NOMO-1 treated with dmso at 0.1 percent for 144 hours (cell line): Measurements from ENCODE around the gene LNX1.

Experiments
- DNase-seq: peaks from one replicate; lab custom pipeline; 2025; ENCODE audit not compliant: unreplicated experiment; lab: John Stamatoyannopoulos, UW

LNX1 gene

DNA sequence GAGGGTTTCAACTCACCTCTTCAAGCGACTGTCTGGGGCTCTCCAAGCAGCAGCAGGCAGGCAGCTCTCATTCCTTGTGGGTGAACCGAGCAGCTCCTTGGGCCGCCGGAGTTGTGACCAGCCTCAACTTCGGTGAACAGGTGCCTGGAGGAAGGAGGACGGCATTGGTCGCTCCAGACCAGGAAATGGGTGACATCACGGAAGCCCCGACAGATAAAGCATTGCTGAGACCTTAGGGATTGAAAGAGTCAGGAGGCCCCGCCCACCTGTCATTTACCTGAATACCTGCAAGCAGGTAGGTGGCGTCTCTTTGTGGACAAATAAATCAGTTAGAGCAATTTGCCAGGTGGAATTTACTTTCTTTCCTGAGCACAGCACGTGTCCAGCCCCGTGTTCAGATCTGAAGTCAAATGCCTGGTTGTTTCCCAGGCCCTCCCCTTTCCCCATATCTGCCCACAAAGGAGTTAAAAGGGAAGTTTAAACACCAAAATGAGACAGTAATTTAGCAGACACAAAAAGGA lies at the start of gene LNX1:
LNX1 (minus strand) TSS at position 115 of the 521 bp plus-strand sequence. CDS start 17,484 bp downstream, outside the sequence.
- DNase-seq = peak; percentile 46

DNA sequence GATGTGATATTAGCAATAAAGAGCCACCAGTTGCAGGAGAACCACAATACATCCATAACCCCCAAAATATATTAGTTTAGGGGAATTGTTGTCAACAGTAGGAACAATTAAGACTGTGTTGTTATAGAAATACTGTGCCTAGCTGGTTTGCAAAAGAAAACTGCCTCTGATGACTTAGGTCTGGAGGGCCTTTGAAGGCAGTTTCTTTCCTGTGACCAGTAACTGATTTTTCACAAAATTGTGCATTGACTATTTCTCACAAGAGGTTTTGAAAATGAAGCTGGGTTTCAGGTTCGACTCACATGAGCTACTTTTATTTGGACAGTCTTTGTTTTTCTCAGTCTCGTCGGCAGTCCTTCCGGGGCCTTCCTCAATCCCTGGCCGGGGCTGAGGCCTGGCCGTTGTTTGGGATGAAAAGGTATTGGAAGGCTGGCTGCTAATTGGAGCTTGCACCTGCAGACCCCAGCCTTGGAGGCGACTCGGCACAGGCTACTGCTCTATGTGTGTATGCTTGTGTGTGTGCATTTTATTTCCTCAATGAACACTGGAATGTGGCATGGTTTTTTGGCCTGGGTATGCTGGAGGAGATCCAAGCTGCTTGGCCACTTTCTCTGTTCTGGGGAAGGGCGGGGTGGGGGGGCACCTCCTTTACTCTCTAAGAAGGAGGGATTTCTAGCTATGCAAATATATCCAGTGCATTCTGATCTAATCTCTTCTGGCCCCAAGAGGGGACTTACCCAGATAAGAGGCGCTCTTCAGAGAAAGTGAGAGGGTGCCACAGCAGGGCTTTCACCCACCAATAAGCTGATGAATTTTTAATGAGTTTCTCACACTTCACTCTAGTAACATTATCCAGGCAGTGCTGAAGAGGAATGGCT lies 49.5 kb upstream of the LNX1 start:
- no peak for DNase-seq

DNA sequence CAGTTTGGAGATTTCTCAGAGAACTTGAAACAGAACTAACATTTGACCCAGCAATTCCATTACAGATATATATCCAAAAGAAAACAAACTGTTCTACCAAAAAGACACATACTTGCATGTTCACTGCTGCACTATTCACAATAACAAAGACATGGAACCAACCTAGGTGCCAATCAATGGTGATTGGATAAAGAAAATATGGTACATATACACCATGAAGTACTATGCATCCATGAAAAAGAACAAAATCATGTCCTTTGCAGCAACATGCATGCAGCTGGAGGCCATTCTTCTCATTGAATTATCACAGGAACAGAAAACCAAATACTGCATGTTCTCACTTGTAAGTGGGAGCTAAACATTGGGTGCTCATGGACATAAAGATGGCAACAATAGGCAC lies 47.6 kb upstream of the LNX1 start:
- no peak for DNase-seq

DNA sequence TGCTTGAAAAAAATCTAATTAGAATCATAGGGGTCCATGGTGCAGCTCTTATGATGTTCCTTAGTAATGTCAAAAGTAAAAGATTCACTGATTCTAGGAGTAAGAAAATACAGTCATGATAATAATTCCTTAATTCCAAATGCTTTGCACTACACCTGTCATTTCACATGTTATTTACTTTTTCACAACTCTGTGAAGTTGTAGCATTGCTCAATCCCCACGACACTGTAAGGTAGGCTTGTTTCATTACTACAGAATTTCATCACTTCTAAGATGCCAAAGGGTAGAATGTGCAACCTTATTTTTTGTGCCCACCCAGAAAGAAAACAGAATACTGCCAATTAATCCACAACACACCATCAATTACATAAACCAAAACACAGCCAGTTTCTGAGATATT lies 46.1 kb upstream of the LNX1 start:
- no peak for DNase-seq

DNA sequence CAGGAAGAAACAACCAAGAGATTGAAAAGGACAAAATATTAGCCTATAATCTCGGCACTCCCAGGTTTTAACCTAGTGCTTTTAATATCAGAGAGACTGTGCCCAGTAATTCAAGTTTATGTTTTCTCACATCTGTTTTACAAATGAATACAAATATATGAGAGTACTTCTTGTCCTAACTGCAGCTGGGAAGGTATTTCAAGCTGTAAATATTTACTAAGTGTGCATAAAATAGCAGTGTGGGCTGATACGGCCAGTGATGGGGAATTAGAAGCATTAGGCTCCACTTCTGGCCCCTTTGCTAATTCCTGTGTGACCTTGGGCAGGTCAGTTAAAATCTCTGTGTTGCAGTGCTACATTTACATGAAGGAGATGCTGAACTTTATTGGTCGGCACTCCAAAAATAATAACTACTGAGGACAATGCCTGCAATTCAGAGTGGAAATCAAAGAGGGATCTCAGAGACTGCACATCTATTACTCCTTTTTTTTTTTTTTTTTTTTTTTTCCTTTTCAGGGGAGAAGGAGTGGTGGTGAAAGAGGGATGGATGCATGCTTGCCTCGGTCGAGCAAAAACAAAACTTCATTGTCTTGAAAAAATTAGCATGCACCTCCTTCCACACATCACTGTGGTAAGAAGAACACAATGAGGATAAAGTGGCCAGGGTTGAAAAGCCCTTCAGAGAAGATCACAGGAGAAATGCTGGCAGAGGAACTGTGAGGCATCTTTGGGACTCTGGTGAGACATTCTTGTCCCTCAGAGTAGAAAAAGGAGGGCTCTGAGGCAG lies 44.6 kb upstream of the LNX1 start:
- DNase-seq = no peak

DNA sequence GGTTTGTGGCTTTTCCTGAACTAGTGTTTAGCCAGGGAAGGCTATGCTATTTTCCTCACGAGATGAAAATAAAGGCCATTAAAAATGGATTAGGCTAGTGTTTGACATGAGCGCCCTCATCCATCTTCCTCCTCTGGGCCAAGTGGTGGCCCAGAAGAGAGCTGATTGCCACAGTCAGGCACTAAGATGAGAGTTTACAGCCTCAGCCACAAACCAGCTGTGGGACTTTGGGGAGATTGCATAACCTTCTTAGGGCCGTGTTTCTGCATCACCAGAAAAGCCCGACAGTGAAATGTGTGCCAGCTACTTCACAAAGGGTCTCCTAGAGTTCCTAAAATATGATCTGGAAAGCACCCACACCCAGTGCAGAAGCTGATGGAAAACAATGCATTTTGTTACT lies 42.3 kb upstream of the LNX1 start:
- DNase-seq = peak; percentile 70

DNA sequence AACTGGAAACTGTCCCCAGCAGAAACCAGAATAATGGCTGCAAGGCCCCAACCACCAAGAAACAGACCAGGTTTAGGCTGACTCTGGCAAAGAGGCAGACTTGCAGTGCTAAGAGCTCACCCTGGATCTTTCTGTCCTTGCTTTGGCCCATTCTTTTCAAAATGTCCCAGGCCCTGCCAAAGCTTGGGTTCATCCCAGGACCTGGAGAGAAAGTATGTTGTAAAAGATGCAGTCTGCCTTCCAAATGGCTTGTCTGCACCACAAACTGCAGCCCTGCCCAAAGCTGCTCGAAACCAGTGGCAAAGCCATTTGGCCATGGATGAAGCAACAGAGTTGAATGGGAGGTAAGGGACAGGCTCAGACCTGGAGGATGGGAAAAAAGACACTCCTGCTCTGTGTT lies 38.0 kb upstream of the LNX1 start:
- DNase-seq = no peak

DNA sequence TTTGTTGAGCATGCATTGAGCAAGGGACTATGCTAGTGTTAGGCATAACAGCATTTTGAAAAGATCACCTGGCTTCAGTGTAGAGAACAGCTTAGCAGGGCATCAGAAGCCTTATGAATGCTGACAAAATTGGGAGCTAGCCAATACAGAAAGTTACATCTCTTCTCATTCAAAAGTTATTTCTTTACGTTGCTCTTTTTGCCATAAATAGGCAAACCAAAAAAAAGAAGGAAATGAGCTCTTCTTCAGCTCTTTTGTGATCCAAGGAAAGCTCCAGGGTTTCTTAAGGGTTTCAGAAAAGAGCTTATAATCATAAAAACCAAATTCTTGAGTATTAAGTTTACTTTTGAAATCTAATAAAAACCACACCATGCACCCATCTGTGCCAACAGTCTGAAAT lies 35.2 kb upstream of the LNX1 start:
- no peak for DNase-seq

DNA sequence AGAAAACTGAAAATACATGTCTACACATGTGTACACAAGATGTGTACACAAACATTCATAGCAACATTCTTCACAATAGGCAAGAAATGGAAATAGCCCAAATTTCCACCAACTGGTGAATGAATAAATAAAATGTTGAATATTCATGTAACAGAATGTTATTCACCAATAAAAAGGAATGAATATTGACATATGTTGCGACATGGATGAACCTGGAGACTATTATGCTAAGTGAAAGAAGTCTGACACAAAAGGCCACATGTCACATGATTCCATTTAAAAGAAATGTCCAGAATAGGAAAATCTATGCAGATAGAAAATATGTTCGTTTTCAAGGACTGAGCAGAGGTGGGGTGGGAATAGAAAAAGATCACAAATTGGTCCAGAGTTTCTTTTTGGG lies 34.6 kb upstream of the LNX1 start:
- DNase-seq = no peak

DNA sequence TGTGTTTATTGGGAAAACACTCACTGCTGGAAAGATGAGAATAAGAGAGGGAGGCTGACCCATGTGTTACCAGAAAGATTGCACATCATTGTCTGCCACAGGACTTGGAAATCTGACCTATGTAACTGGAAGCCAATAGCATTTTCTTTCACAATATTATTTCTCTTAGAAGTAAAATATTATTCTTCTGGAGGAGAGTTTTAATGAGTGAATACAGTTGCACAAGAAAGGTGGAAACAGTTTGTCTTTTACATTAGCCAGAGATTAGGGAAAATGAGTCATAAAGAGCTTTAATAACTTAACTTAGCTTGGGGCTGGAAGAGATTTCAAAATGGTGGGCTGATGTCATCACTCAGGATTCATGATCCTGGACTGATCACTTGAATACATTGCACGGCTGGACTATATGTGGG lies 31.5 kb upstream of the LNX1 start:
- DNase-seq = no peak

DNA sequence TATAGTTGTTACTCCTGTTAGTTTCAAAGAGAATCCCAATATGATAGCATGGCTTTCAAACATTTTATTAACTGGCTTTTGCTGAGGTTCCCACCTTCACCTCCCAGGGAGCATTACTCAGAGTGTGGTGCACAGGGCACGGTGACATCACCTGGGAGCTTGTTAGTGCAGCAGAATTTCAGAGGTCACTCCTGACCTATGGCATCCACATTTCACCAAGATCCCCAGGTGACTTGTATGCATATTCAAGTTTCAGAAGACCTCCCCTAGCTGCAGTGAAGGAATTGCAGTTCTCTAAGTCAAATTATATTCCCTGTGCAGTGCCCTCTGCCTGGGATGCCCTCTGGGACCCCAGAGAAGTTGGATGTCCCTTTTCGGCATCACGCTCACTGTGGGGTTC lies 29.7 kb upstream of the LNX1 start:
- DNase-seq = no peak

DNA sequence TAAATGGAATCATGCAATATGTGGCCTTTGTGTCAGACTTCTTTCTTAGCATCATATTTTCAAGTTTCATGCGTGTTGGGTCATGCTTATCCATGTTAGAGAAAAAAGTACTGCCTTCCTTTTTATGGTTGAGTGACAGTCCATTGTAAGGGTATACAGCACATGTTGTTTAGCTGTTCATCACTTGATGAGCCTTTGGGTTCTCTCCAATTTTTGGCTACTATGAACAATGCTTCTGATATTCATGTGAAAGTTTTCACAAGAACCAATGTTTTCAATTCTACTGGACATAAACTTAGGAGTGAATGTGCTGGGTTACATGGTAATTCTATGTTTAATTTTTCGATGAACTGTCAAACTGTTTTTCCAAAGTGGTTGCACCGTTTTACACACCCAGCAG lies 28.1 kb upstream of the LNX1 start:
- DNase-seq = no peak

DNA sequence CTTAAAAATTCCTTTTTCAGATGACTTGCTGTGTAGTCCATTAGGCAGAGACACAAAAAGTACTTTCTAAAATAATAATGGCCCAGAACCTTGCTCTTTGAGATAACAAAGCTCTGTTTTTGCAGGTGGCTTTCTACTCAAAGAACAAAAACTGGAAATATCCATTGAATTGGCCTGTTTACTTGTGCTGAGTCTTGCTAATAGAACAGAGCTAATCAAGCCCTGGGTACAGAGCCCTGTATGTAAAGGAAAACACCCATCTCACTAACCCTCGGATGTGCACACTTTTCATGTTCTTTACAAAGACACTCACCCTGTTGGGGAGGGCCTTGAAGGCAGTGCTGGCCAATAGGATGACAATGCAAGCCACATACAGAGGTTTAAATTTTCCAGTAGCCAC lies 27.0 kb upstream of the LNX1 start:
- no peak for DNase-seq

DNA sequence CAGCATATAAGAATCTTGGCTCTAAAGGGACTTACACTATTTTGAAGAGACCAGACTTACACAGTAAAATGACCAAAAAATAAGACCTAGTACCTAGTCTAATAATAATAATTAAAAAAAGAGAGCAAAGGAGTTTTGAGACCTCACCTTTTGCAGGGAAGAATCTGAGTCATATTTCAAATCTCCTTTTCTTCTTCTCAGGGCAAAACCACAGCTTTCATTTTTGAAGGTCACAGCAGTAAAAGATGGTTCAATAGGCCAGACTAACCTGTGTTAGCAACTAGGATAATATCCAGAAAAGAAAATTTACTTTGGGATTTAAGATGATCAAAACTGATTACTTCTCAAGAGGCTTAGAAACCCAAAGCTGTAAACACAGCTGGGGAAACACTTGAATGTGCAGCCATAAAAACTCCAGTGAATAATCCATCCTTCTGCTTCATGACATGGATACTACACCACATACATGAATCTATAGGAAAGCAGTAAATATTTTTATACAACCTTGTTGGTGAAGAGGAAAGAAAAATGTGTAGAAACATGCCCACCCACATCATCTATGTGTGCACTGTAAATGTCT lies 25.9 kb upstream of the LNX1 start:
- no peak for DNase-seq

DNA sequence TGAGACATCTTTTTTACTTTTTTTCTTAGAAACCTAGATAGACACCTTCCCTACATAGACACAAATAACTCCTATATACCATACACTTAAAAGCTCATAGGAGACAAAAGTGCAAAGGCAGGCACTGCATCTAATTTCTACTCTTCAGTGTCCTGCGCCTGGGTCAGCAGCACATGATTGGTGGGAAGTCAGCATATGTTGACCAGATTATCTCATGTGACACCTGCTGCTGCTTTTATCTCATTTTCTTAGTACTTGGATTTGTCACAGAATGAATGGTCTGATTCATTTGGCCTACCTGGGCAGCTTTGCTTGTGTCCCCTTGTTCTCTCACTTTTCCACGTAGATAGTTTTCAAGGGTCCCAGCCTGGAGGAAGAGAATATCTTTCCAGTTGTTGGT lies 24.9 kb upstream of the LNX1 start:
- no peak for DNase-seq

DNA sequence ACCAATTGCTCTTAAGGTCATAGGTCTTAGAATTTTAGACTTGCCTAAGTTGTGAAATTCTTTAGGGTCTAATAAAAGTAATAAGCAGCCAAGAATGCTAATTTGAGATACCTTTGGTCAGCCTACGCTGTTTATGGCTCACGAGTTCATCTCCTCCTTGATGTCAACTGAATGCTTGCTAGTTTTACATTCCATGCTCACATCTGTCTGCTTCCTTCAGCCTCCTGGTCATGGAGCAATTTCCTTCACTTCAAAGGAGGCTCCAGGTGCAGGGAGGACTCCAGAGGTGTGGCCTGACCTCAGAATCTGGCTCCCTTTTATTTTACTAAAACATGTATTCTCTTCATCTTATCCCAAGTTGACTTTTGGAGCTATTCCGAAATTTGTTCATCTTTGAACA lies 23.3 kb upstream of the LNX1 start:
- no peak for DNase-seq

DNA sequence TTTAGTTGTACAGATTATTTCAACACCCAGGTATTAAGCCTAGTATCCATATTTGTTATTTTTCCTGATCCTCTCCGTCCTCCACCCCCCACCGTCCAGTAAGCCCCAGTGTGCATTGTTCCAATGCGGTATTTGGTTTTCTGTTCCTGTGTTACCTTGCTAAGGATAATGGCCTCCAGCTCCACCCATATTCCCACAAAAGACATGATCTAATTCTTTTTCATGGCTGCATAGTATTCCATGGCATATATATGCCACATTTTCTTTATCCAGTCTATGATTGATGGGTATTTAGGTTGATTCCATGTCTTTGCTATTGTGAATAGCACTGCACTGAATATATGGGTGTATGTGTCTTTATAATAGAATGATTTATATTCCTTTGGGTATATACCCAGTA lies 22.1 kb upstream of the LNX1 start:
- DNase-seq = no peak

DNA sequence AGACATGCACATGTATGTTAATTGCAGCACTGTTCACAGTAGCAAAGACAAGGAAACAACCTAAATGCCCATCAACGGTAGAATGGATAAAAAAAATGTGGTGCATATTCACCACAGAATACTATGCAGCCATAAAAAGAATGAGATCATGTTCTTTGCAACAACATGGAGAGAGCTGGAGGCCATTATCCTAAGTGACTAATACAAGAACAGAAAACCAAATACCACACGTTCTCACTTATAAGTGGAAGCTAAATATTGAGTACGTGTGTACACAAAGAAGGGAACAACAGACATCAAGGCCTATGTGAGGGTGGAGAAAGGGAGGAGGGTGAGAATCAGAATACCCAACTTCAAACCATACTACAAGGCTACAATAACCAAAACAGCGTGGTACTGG lies 17.4 kb upstream of the LNX1 start:
- no peak for DNase-seq

DNA sequence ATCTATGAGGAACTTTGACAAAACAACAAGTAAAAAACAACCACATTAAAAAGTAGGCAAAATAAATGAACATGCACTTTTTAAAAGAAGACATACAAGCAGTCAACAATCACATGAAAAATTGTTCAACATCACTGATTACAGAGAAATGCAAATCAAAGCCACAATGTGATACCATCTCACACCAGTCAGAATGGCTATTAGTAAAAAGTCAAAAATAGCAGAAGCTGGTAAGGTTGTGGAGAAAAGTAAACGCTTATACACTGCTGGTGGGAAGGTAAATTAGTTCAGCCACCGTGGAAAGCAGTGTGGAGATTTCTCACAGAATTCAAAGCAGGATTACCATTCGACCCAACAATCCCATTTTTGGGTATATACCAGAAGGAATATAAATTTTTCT lies 17.0 kb upstream of the LNX1 start:
- no peak for DNase-seq

DNA sequence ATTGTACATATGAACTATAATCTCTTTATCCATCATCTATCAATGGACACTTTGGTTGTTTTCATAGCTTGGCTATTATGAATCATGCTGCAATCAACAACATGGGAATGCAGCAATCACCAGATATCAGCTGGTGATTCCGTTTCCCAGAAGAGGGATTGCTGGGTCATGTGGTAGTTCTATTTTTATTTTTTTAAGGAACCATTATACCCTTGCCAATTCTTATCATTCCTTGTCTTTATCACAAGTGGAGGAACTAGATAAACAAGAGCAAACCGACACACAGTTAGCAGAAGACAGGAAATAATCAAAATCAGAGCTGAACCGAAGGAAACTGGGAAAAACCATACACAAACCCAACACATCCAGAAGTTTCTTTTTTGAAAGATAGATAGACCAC lies 14.5 kb upstream of the LNX1 start:
- no peak for DNase-seq

DNA sequence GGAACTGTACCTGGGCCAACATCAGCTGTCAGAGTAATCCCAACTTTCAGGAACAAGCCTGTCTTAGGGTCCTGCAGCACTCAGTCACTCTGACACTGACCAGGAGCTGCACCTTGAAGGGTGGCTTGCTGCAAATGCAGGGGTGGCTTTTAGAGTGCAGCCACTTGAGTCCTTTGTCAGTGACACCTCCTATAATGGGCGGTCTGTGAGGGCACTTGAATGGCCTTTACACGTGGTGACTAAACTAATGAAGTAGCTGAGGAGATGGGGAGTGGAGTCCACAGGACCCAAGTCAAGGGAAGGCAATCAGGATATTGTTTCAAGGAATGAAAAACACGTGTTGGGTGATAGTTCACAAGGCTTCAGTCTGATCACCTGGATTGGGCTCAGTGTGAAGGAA lies 11.1 kb upstream of the LNX1 start:
- no peak for DNase-seq

DNA sequence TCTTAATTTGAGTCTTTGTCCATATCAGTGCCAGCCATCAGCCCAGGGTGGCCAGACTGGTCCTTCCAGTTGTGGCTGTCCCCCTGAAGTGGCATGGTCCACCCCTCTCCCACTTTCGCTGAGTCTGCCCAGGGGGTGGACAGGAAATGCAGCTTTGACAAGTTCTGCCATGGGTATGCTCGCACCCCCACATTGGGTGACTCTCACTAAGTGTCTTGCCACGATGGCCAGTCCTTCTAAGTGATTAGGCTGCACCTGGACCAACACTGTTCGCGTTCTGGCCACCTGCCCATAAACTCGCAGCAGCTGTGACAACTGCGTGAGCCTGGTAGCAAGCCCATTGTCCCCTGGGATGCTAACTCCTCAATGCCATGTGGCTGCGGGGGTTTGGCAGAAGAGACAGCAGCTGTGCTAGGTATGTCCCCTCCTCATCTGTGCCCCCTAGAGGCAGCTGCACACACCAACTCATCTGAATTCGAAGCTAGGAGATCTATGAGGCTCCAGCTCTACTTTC lies 10.0 kb upstream of the LNX1 start:
- no peak for DNase-seq
